Measurements from ENCODE around the gene SPSB3.

SPSB3 gene

GRCh38 chr16:1791256-1791942 lies 9.0 kb upstream of the SPSB3 start:
- H3K9ac ChIP-seq (ENCODE audit: low read length), result no peak overlapping the region
- H3K9me3 ChIP-seq (ENCODE audit: control insufficient read depth, low read length), result no peaks in the 10 kb centered on the region
- H3K4me1 ChIP-seq (ENCODE audit: control insufficient read depth, insufficient read depth, low read length), result peaks cover 16% of the 10 kb centered on the region
- no peaks in the 10 kb centered on the region for H3K27me3 ChIP-seq (ENCODE audit: control insufficient read depth, insufficient read depth, low read length)
- H3K36me3 ChIP-seq (ENCODE audit: control insufficient read depth, insufficient read depth, low read length), result no peaks in the 10 kb centered on the region
- H3K4me3 ChIP-seq (ENCODE audit: low read length), result no peak overlapping the region

GRCh38 chr16:1790611-1791255 lies 8.4 kb upstream of the SPSB3 start:
- Histone ChIP-seq H3K9ac (ENCODE audit: low read length) (no peak overlapping the region), H3K27me3 (ENCODE audit: control insufficient read depth, insufficient read depth, low read length) (no peaks in the 10 kb centered on the region), H3K4me3 (ENCODE audit: low read length) (no peak overlapping the region), H3K36me3 (ENCODE audit: control insufficient read depth, insufficient read depth, low read length) (no peaks in the 10 kb centered on the region), H3K9me3 (ENCODE audit: control insufficient read depth, low read length) (no peaks in the 10 kb centered on the region), H3K4me1 (ENCODE audit: control insufficient read depth, insufficient read depth, low read length) (peaks cover 16% of the 10 kb centered on the region)

GRCh38 chr16:1790261-1790610 lies 7.9 kb upstream of the SPSB3 start:
- H3K4me3 ChIP-seq (ENCODE audit: low read length), result no peak overlapping the region
- no peak overlapping the region for H3K9ac ChIP-seq (ENCODE audit: low read length)
- H3K9me3 ChIP-seq (ENCODE audit: control insufficient read depth, low read length), result no peaks in the 10 kb centered on the region
- peaks cover 16% of the 10 kb centered on the region for H3K4me1 ChIP-seq (ENCODE audit: control insufficient read depth, insufficient read depth, low read length)
- H3K36me3 ChIP-seq (ENCODE audit: control insufficient read depth, insufficient read depth, low read length), result no peaks in the 10 kb centered on the region
- no peaks in the 10 kb centered on the region for H3K27me3 ChIP-seq (ENCODE audit: control insufficient read depth, insufficient read depth, low read length)

- Histone ChIP-seq H3K4me3 (ENCODE audit: low read length) (no peak overlapping the region), H3K4me1 (ENCODE audit: control insufficient read depth, insufficient read depth, low read length) (peaks cover 14% of the 10 kb centered on the region), H3K9me3 (ENCODE audit: control insufficient read depth, low read length) (no peaks in the 10 kb centered on the region), H3K27me3 (ENCODE audit: control insufficient read depth, insufficient read depth, low read length) (no peaks in the 10 kb centered on the region), H3K9ac (ENCODE audit: low read length) (no peak overlapping the region), H3K36me3 (ENCODE audit: control insufficient read depth, insufficient read depth, low read length) (no peaks in the 10 kb centered on the region)
Measured at GRCh38 chr16:1789643-1790045, 7.3 kb upstream of the SPSB3 start.

GRCh38 chr16:1788708-1789100 lies 6.3 kb upstream of the SPSB3 start:
- H3K27me3 ChIP-seq (ENCODE audit: control insufficient read depth, insufficient read depth, low read length), result no peaks in the 10 kb centered on the region
- H3K9me3 ChIP-seq (ENCODE audit: control insufficient read depth, low read length), result no peaks in the 10 kb centered on the region
- peaks cover 5% of the 10 kb centered on the region for H3K4me1 ChIP-seq (ENCODE audit: control insufficient read depth, insufficient read depth, low read length)
- H3K9ac ChIP-seq (ENCODE audit: low read length), result no peak overlapping the region
- no peak overlapping the region for H3K4me3 ChIP-seq (ENCODE audit: low read length)
- no peaks in the 10 kb centered on the region for H3K36me3 ChIP-seq (ENCODE audit: control insufficient read depth, insufficient read depth, low read length)

GRCh38 chr16:1788095-1788707 lies 5.8 kb upstream of the SPSB3 start:
- Histone ChIP-seq H3K27me3 (ENCODE audit: control insufficient read depth, insufficient read depth, low read length) (no peaks in the 10 kb centered on the region), H3K36me3 (ENCODE audit: control insufficient read depth, insufficient read depth, low read length) (no peaks in the 10 kb centered on the region), H3K4me1 (ENCODE audit: control insufficient read depth, insufficient read depth, low read length) (no peaks in the 10 kb centered on the region), H3K9ac (ENCODE audit: low read length) (no peak overlapping the region), H3K9me3 (ENCODE audit: control insufficient read depth, low read length) (no peaks in the 10 kb centered on the region), H3K4me3 (ENCODE audit: low read length) (no peak overlapping the region)

- H3K9me3 ChIP-seq (ENCODE audit: control insufficient read depth, low read length), result no peaks in the 10 kb centered on the region
- no peak overlapping the region for H3K9ac ChIP-seq (ENCODE audit: low read length)
- no peaks in the 10 kb centered on the region for H3K4me1 ChIP-seq (ENCODE audit: control insufficient read depth, insufficient read depth, low read length)
- H3K4me3 ChIP-seq (ENCODE audit: low read length), result no peak overlapping the region
- H3K27me3 ChIP-seq (ENCODE audit: control insufficient read depth, insufficient read depth, low read length), result no peaks in the 10 kb centered on the region
- no peaks in the 10 kb centered on the region for H3K36me3 ChIP-seq (ENCODE audit: control insufficient read depth, insufficient read depth, low read length)
Measured at GRCh38 chr16:1787322-1788094, 5.1 kb upstream of the SPSB3 start.

GRCh38 chr16:1787056-1787321 lies 4.6 kb upstream of the SPSB3 start:
- no peaks in the 10 kb centered on the region for H3K27me3 ChIP-seq (ENCODE audit: control insufficient read depth, insufficient read depth, low read length)
- no peaks in the 10 kb centered on the region for H3K36me3 ChIP-seq (ENCODE audit: control insufficient read depth, insufficient read depth, low read length)
- no peak overlapping the region for H3K9ac ChIP-seq (ENCODE audit: low read length)
- no peaks in the 10 kb centered on the region for H3K9me3 ChIP-seq (ENCODE audit: control insufficient read depth, low read length)
- no peaks in the 10 kb centered on the region for H3K4me1 ChIP-seq (ENCODE audit: control insufficient read depth, insufficient read depth, low read length)
- no peak overlapping the region for H3K4me3 ChIP-seq (ENCODE audit: low read length)

- H3K4me3 ChIP-seq (ENCODE audit: low read length), result no peak overlapping the region
- H3K4me1 ChIP-seq (ENCODE audit: control insufficient read depth, insufficient read depth, low read length), result peaks cover 4% of the 10 kb centered on the region
- H3K36me3 ChIP-seq (ENCODE audit: control insufficient read depth, insufficient read depth, low read length), result no peaks in the 10 kb centered on the region
Measured at GRCh38 chr16:1786242-1787055, 4.1 kb upstream of the SPSB3 start.

GRCh38 chr16:1785846-1786170 lies 3.4 kb upstream of the SPSB3 start:
- Histone ChIP-seq H3K9ac (ENCODE audit: low read length) (no peak overlapping the region), H3K36me3 (ENCODE audit: control insufficient read depth, insufficient read depth, low read length) (no peaks in the 10 kb centered on the region), H3K9me3 (ENCODE audit: control insufficient read depth, low read length) (no peaks in the 10 kb centered on the region), H3K4me1 (ENCODE audit: control insufficient read depth, insufficient read depth, low read length) (peaks cover 9% of the 10 kb centered on the region), H3K4me3 (ENCODE audit: low read length) (no peak overlapping the region), H3K27me3 (ENCODE audit: control insufficient read depth, insufficient read depth, low read length) (no peaks in the 10 kb centered on the region)

More at GRCh38 chr16:1786242-1787055, 4.1 kb upstream of the SPSB3 start:
- Histone ChIP-seq H3K9ac (ENCODE audit: low read length) (no peak overlapping the region), H3K9me3 (ENCODE audit: control insufficient read depth, low read length) (no peaks in the 10 kb centered on the region), H3K27me3 (ENCODE audit: control insufficient read depth, insufficient read depth, low read length) (no peaks in the 10 kb centered on the region)

- Histone ChIP-seq H3K9ac (ENCODE audit: low read length) (no peak overlapping the region), H3K36me3 (ENCODE audit: control insufficient read depth, insufficient read depth, low read length) (no peaks in the 10 kb centered on the region), H3K27me3 (ENCODE audit: control insufficient read depth, insufficient read depth, low read length) (no peaks in the 10 kb centered on the region), H3K4me3 (ENCODE audit: low read length) (no peak overlapping the region), H3K9me3 (ENCODE audit: control insufficient read depth, low read length) (no peaks in the 10 kb centered on the region), H3K4me1 (ENCODE audit: control insufficient read depth, insufficient read depth, low read length) (peaks cover 9% of the 10 kb centered on the region)
Measured at GRCh38 chr16:1784977-1785845, 2.8 kb upstream of the SPSB3 start.
